Uterus (tissue), 4 donors: ENCODE measurements around the gene VEPH1. TPM values are rescaled to one million over a fixed set of nuclear protein-coding genes. Genes with fewer than 3 reads are reported as not detected.

Experiments
- DNase-seq, 2 donors: peaks; one replicate each; pipeline ENCODE4 v3.0.0-alpha.2; 2019 to 2020
- H3K27ac ChIP-seq, 2 donors: fragments of 200-600 bp; sonication (generic); 1 replicate in 1 of 2; 2 replicates in 1 of 2; pipeline ENCODE4 v1.5.1; 2016 to 2018
- H3K27me3 ChIP-seq, 2 donors: fragments of 200-600 bp; sonication (generic); one replicate each; pipeline ENCODE4 v1.5.1; 2018 to 2019; ENCODE audit warnings: control low read depth in 1 of 2
- H3K36me3 ChIP-seq, 2 donors: fragments of 200-600 bp; sonication (generic); one replicate each; pipeline ENCODE4 v1.5.1; 2019; ENCODE audit warnings: control low read depth in 1 of 2
- H3K4me1 ChIP-seq, 2 donors: fragments of 200-600 bp; sonication (generic); one replicate each; pipeline ENCODE4 v1.5.1; 2018 to 2019; ENCODE audit warnings: control low read depth in 1 of 2
- H3K4me3 ChIP-seq, 2 donors: fragments of 200-600 bp; sonication (generic); 1 replicate in 1 of 2; 2 replicates in 1 of 2; pipeline ENCODE4 v1.5.1; 2018 to 2019; ENCODE audit warnings: mild to moderate bottlenecking in 1 of 2
- H3K9me3 ChIP-seq, 2 donors: fragments of 200-600 bp; sonication (generic); one replicate each; pipeline ENCODE4 v1.5.1; 2019; ENCODE audit warnings: control low read depth in 1 of 2
- CTCF ChIP-seq, 4 experiments: fragments of 200-600 bp in 2 of 4; fragments of 450-650 bp in 2 of 4; sonication (generic) in 2 of 4; IDR thresholded peaks; one replicate each; pipeline ENCODE4 v1.5.1; 2016 to 2019; ENCODE audit warnings: antibody characterized with exemption in 4 of 4, mild to moderate bottlenecking in 2 of 4, moderate library complexity in 1 of 4
- POLR2A ChIP-seq, 2 donors: fragments of 450-650 bp; IDR thresholded peaks; one replicate each; pipeline ENCODE4 v1.6.1; 2016; ENCODE audit warnings: antibody characterized with exemption in 2 of 2, mild to moderate bottlenecking in 1 of 2, moderate library complexity in 1 of 2
- intact Hi-C: fragments of 100-400 bp; cut with DNase I; formaldehyde crosslinking; loops from one replicate; pipeline ENCODE4 v1.15.1; 2023; ENCODE audit warnings: low total_unique reads
- total RNA-seq, 4 donors: library from RNA; depleted of rRNA in 3 of 4; stranded (reverse); fragments of >200 nt in 3 of 4; gene quantifications; one replicate each; pipeline versions ENCODE4 v1.1.0 to v1.2.4, GENCODE V29; 2014 to 2023
- donor health status: DM: yes; HTN: yes; CAD: no.

Gene VEPH1
- total RNA-seq, 4 donors from 2014 or later, result 12.2 TPM; not detected in 3

GRCh38 chr3:157406394-157406793 lies 96.8 kb downstream of the VEPH1 start:
- H3K27ac ChIP-seq, result no peak overlapping the region
- H3K4me1 ChIP-seq, result no peaks in the 10 kb centered on the region
- H3K9me3 ChIP-seq, result no peaks in the 10 kb centered on the region
- H3K27me3 ChIP-seq, result no peaks in the 10 kb centered on the region
- TF ChIP-seq POLR2A (IDR thresholded peaks at IDR 0.05) (no peak), CTCF (IDR thresholded peaks at IDR 0.05) (no peak)
- H3K36me3 ChIP-seq, result no peaks in the 10 kb centered on the region
- DNase-seq, result no peak
- H3K4me3 ChIP-seq, result no peak overlapping the region
- intact Hi-C loops, result no loop called here

- Histone ChIP-seq H3K27me3 (no peaks in the 10 kb centered on the region), H3K4me1 (no peaks in the 10 kb centered on the region), H3K36me3 (no peaks in the 10 kb centered on the region), H3K9me3 (no peaks in the 10 kb centered on the region), H3K27ac (no peak overlapping the region), H3K4me3 (no peak overlapping the region)
- intact Hi-C loops, result no loop called here
- TF ChIP-seq POLR2A (IDR thresholded peaks at IDR 0.05) (no peak), CTCF (IDR thresholded peaks at IDR 0.05) (no peak)
- no peak for DNase-seq
These were observed 97.8 kb downstream of the VEPH1 start for GRCh38 chr3:157405457-157405856.

- no peaks in the 10 kb centered on the region for H3K9me3 ChIP-seq
- H3K27ac ChIP-seq, result no peak overlapping the region
- intact Hi-C loops, result no loop called here
- no peak overlapping the region for H3K4me3 ChIP-seq
- no peak for DNase-seq
- TF ChIP-seq CTCF (IDR thresholded peaks at IDR 0.05) (no peak), POLR2A (IDR thresholded peaks at IDR 0.05) (no peak)
- H3K4me1 ChIP-seq, result no peaks in the 10 kb centered on the region
- H3K27me3 ChIP-seq, result no peaks in the 10 kb centered on the region
- H3K36me3 ChIP-seq, result no peaks in the 10 kb centered on the region
These were observed 98.8 kb downstream of the VEPH1 start for GRCh38 chr3:157404381-157404780.

- Histone ChIP-seq H3K36me3 (no peaks in the 10 kb centered on the region), H3K27ac (no peak overlapping the region), H3K4me1 (no peaks in the 10 kb centered on the region), H3K4me3 (no peak overlapping the region), H3K27me3 (no peaks in the 10 kb centered on the region), H3K9me3 (no peaks in the 10 kb centered on the region)
- intact Hi-C loops, result no loop called here
- TF ChIP-seq POLR2A (IDR thresholded peaks at IDR 0.05) (no peak), CTCF (IDR thresholded peaks at IDR 0.05) (no peak)
- no peak for DNase-seq
These were observed 104.6 kb downstream of the VEPH1 start for GRCh38 chr3:157398598-157398997.

- Histone ChIP-seq H3K4me1 (no peaks in the 10 kb centered on the region), H3K27ac (no peak overlapping the region), H3K36me3 (no peaks in the 10 kb centered on the region), H3K9me3 (no peaks in the 10 kb centered on the region), H3K4me3 (no peak overlapping the region), H3K27me3 (no peaks in the 10 kb centered on the region)
- TF ChIP-seq POLR2A (IDR thresholded peaks at IDR 0.05) (no peak), CTCF (IDR thresholded peaks at IDR 0.05) (no peak)
- intact Hi-C loops, result no loop called here
- no peak for DNase-seq
These were observed 108.8 kb downstream of the VEPH1 start for GRCh38 chr3:157394411-157394810.
